Fibroblast of lung (primary cell): Measurements from ENCODE around the gene PPFIBP2.

ENCODE experiments used
- EZH2 ChIP-seq: IDR thresholded peaks from 2 replicates; pipeline ENCODE4 v1.5.1; 2012; ENCODE audit warnings: low read length, control low read depth, mild to moderate bottlenecking; ENCODE audit errors: missing control alignments
- TF ChIP-seq, protein P1 (sequence below), 2 donors: IDR thresholded peaks in 1 of 2; conservative IDR thresholded peaks in 1 of 2; 1 replicate in 1 of 2; 2 replicates in 1 of 2; pipeline ENCODE4 v1.5.1; 2011 to 2012; ENCODE audit warnings: low read length in 2 of 2, control low read depth in 1 of 2, inconsistent platforms in 1 of 2, low read depth in 1 of 2, mild to moderate bottlenecking in 1 of 2

- TF ChIP-seq EZH2, result no peak
- TF ChIP-seq, protein P1, sequence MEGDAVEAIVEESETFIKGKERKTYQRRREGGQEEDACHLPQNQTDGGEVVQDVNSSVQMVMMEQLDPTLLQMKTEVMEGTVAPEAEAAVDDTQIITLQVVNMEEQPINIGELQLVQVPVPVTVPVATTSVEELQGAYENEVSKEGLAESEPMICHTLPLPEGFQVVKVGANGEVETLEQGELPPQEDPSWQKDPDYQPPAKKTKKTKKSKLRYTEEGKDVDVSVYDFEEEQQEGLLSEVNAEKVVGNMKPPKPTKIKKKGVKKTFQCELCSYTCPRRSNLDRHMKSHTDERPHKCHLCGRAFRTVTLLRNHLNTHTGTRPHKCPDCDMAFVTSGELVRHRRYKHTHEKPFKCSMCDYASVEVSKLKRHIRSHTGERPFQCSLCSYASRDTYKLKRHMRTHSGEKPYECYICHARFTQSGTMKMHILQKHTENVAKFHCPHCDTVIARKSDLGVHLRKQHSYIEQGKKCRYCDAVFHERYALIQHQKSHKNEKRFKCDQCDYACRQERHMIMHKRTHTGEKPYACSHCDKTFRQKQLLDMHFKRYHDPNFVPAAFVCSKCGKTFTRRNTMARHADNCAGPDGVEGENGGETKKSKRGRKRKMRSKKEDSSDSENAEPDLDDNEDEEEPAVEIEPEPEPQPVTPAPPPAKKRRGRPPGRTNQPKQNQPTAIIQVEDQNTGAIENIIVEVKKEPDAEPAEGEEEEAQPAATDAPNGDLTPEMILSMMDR (conservative IDR thresholded peaks at IDR 0.05 in 1 of 2, IDR thresholded peaks at IDR 0.05 in 1 of 2; ENCODE audit: low read depth in 1 of 2, low read length in 2 of 2), result no peak
Measured at GRCh38 chr11:7552666-7553065, 38.9 kb downstream of the PPFIBP2 start.
